ENCODE measurements around the gene VCX2. TPM values are rescaled to one million over a fixed set of nuclear protein-coding genes. Genes with fewer than 3 reads are reported as not detected.

VCX2 gene
- total and polyA plus RNA-seq, 8 donors = not detected

DNA sequence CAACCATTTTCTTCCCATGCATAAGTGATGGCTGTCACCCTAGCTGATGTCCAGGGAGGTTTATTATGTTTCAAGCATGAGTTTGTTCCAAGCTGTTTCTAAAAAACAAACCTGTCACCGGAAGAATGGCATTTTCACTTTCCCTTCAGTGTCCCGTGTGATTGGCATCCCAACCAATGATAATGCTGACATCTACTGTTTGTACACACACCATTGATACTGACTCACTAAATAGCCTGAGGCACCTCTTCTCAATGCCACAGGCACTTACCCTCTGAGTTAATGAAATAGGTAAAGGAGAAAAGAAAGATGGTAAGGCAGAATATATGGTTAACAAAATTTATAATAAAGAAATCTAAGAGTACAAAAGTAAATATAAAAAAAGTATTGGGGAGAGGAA is 23.1 kb upstream of the VCX2 start:
- Histone ChIP-seq H3K27me3 (no peaks in the 10 kb centered on the region), H3K4me3 (no peak overlapping the region), H3K9me3 (no peaks in the 10 kb centered on the region), H3K4me1 (no peaks in the 10 kb centered on the region), H3K27ac (no peak overlapping the region), H3K36me3 (no peaks in the 10 kb centered on the region)
- ATAC-seq (no peak), DNase-seq (no peak), FAIRE-seq (no peak)
- intact Hi-C loops (cut with DNase I) = no loop called here
- 49 to 64% methylated on average over 2 of the region's 2 CpGs for WGBS, 2 donors
- TF ChIP-seq CTCF (IDR thresholded peaks at IDR 0.05) = no peak

DNA sequence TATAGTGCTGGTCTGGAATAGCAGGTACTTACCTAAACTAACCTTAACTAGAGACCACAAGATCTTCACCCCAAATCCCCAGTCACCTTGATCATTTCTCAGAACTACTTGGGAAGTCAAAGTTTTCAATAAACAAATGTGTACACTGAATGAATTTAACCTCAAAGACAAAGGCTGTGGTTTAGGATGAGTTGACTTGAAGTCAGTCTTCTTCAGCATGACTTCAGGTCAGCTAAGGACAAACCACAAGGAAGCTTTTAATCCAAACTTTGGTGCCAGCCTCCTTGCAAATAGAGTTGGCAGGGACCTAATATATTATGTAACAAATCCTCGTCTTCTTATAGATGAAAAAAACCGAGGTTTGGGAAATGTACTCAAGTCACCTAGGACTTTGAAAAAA is 21.2 kb upstream of the VCX2 start:
- intact Hi-C loops (cut with DNase I) = no loop called here
- no peak for TF ChIP-seq CTCF (IDR thresholded peaks at IDR 0.05)
- H3K27ac ChIP-seq = no peak overlapping the region
- H3K27me3 ChIP-seq = no peaks in the 10 kb centered on the region
- no peaks in the 10 kb centered on the region for H3K4me1 ChIP-seq
- DNase-seq = no peak
- no peak for FAIRE-seq
- no peaks in the 10 kb centered on the region for H3K36me3 ChIP-seq
- ATAC-seq = no peak
- no peak overlapping the region for H3K4me3 ChIP-seq
- WGBS, 2 donors = 78 to 81% methylated on average over 2 of the region's 2 CpGs
- H3K9me3 ChIP-seq = no peaks in the 10 kb centered on the region

DNA sequence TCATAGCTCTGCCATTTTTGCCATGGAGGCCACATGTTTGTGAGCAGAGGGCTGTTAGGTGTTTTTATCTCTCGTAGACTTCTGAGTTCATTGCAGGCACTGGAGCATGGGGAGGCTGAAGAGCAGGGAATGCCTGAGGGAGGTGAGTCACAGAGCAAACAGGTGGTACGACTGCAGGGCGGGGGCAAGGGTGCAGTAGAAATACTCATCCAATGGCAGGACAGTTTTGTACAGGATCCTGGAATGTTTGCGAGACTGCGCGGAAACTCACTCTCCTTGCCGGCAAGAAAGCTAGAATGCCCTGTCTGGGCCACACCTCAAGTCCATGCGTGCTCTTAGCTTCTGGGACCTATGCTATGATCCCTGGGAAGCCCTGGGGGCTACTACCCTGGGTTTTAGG is 20.0 kb upstream of the VCX2 start:
- ATAC-seq (peak in 1 of 4 donors; percentile 30), DNase-seq (no peak), FAIRE-seq (no peak)
- no peak for TF ChIP-seq CTCF (IDR thresholded peaks at IDR 0.05)
- Histone ChIP-seq H3K27me3 (no peaks in the 10 kb centered on the region), H3K4me3 (no peak overlapping the region), H3K27ac (no peak overlapping the region), H3K4me1 (no peaks in the 10 kb centered on the region), H3K36me3 (no peaks in the 10 kb centered on the region), H3K9me3 (no peaks in the 10 kb centered on the region)
- WGBS, 2 donors = 83 to 88% methylated on average over 8 of the region's 8 CpGs
- intact Hi-C loops (cut with DNase I) = no loop called here

DNA sequence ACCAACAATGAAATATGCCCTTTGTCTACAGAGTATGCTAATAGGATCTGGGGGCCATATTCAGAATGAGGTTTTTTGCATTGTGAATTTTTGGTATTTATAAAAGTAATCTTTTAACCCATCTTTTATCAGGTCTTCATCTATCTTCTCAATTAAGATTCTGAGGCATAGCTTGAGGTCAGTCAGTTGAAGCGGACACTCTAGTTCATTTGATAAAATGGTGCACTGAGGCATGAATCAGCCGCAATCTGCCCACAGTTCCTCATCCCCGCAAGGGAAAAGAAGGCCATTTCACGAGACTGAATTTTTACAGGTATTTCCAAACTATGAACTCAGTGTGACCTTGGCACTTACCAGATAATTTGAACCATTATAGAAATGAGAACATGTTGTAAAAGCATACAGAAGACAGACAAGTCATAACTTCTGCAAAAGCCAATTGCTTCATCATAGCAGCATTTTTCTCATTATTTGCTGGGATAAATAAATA is 19.3 kb upstream of the VCX2 start:
- FAIRE-seq = no peak
- Histone ChIP-seq H3K9me3 (no peaks in the 10 kb centered on the region), H3K4me1 (no peaks in the 10 kb centered on the region), H3K27ac (no peak overlapping the region), H3K4me3 (no peak overlapping the region), H3K36me3 (no peaks in the 10 kb centered on the region), H3K27me3 (no peaks in the 10 kb centered on the region)
- intact Hi-C loops (cut with DNase I) = no loop called here
- WGBS, 2 donors = 89 to 90% methylated on average over 4 of the region's 4 CpGs
- DNase-seq = no peak
- no peak for ATAC-seq
- TF ChIP-seq CTCF (IDR thresholded peaks at IDR 0.05) = no peak

- 70 to 75% methylated on average over 6 of the region's 6 CpGs for WGBS, 2 donors
Observed at GRCh38 chrX:8189096-8189830, 18.2 kb upstream of the VCX2 start.

More at GRCh38 chrX:8189096-8189830, 18.2 kb upstream of the VCX2 start:
- DNase-seq (no peak), FAIRE-seq (no peak), ATAC-seq (no peak)
- no peak for TF ChIP-seq CTCF (IDR thresholded peaks at IDR 0.05)
- no peaks in the 10 kb centered on the region for H3K36me3 ChIP-seq
- intact Hi-C loops (cut with DNase I) = no loop called here
- H3K4me3 ChIP-seq = no peak overlapping the region
- H3K27me3 ChIP-seq = no peaks in the 10 kb centered on the region
- H3K9me3 ChIP-seq = no peaks in the 10 kb centered on the region
- H3K27ac ChIP-seq = no peak overlapping the region
- no peaks in the 10 kb centered on the region for H3K4me1 ChIP-seq
